HG03175 (cell line): Measurements from ENCODE around the gene DENND4A.
"Not testable (repeated sequence)": the region's sequence is repeated elsewhere in the genome, so short reads cannot be mapped to it uniquely, and the experiment has no call there.

Source experiments
- ATAC-seq: cut with Tn5 transposase; IDR thresholded peaks from one replicate; pipeline ENCODE4 v1.9.1; 2021; ENCODE audit warnings: mild to moderate bottlenecking, moderate library complexity; ENCODE audit not compliant: unreplicated experiment

Gene DENND4A

GRCh38 chr15:65789759-65790425 lies 2.2 kb downstream of the DENND4A start:
- no peak for ATAC-seq

- ATAC-seq: no peak
Observed at GRCh38 chr15:65789105-65789504, 3.0 kb downstream of the DENND4A start.

- no peak for ATAC-seq
Observed at GRCh38 chr15:65787260-65787659, 4.8 kb downstream of the DENND4A start.

- ATAC-seq: no peak
Observed at GRCh38 chr15:65785151-65785550, 6.9 kb downstream of the DENND4A start.

GRCh38 chr15:65783872-65784271 lies 8.2 kb downstream of the DENND4A start:
- no peak for ATAC-seq

GRCh38 chr15:65782096-65782495 lies 10.0 kb downstream of the DENND4A start:
- no peak for ATAC-seq

GRCh38 chr15:65778701-65779100 lies 13.4 kb downstream of the DENND4A start:
- not testable (repeated sequence) for ATAC-seq

- no peak for ATAC-seq
Observed at GRCh38 chr15:65778269-65778668, 13.8 kb downstream of the DENND4A start.

GRCh38 chr15:65777843-65778242 lies 14.2 kb downstream of the DENND4A start:
- no peak for ATAC-seq

- ATAC-seq: no peak
Observed at GRCh38 chr15:65777053-65777452, 15.0 kb downstream of the DENND4A start.

GRCh38 chr15:65773386-65774111 lies 18.5 kb downstream of the DENND4A start:
- peak; percentile 45 for ATAC-seq

- ATAC-seq: no peak
Observed at GRCh38 chr15:65772930-65773329, 19.2 kb downstream of the DENND4A start.

- ATAC-seq: no peak
Observed at GRCh38 chr15:65771870-65772269, 20.2 kb downstream of the DENND4A start.

GRCh38 chr15:65769482-65769881 lies 22.6 kb downstream of the DENND4A start:
- ATAC-seq: no peak

- ATAC-seq: no peak
Observed at GRCh38 chr15:65767895-65768294, 24.2 kb downstream of the DENND4A start.

- no peak for ATAC-seq
Observed at GRCh38 chr15:65767264-65767595, 24.9 kb downstream of the DENND4A start.

GRCh38 chr15:65766422-65767263 lies 25.4 kb downstream of the DENND4A start:
- ATAC-seq: no peak

- ATAC-seq: no peak
Observed at GRCh38 chr15:65765106-65765505, 27.0 kb downstream of the DENND4A start.

GRCh38 chr15:65762914-65763787 lies 28.9 kb downstream of the DENND4A start:
- ATAC-seq: no peak

GRCh38 chr15:65762399-65762798 lies 29.7 kb downstream of the DENND4A start:
- ATAC-seq: no peak
